GM21360 (cell line): ENCODE data around the gene GNPDA1.

Experiments
- ATAC-seq: cut with Tn5 transposase; IDR thresholded peaks from one replicate; pipeline ENCODE4 v1.9.1; 2021; ENCODE audit warnings: mild to moderate bottlenecking, moderate library complexity; ENCODE audit not compliant: unreplicated experiment

GNPDA1 gene

DNA sequence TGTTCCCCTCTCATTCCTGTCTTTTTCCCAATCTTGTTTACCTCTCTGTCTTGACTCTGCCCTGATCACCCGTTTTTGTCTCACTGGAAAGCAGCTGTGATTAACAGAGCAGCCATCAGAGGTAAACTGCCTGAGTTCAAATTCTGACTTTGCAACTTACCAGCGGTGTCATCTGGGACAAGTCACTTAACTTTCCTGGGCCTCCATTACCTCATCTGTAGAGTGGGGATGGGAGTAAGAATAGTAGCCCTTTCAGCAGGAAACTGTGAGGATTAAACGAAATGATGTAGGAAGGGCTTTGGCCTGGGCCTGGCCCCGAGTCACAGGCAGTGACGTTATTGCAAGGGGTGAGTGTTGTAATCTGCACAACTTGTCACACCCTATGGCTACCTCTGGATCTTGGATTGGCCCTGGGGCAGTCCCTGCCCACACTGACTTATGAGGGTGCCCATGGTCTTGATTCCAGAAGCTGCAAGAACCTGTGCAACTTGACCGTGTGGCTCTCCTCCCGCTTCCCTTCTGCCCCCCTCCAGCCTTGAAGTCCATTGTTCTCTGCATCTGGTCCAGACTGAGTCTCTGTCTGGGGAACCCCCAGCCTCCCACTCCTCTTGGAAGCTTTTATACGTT, 54.2 kb downstream of the GNPDA1 start:
- ATAC-seq, result no peak

DNA sequence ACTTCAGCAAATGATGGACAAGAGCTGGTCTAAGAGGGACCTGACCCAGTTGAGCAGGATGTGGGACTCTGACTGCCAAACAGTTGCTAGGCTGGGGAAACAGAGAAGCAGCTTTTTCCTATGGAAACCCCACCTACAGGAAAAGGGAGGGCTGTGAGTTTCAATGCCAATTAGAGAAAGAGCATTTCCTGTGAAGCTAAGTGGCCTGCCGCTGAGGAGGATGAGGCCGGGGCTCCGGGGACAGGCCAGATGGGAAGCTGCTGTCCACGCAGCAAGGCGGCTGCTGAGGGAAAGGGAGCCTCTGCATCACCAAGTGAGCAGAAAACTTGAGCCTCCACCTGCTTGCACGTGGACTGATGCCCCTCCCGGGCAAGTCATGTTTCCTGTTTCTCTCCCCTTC, 54.7 kb downstream of the GNPDA1 start, which contains the start of gene PCDH12:
Gene PCDH12, minus strand, starts transcription at position 90 of the 400 bp plus-strand sequence. CDS start 351 bp downstream, outside the sequence.
- no peak for ATAC-seq

DNA sequence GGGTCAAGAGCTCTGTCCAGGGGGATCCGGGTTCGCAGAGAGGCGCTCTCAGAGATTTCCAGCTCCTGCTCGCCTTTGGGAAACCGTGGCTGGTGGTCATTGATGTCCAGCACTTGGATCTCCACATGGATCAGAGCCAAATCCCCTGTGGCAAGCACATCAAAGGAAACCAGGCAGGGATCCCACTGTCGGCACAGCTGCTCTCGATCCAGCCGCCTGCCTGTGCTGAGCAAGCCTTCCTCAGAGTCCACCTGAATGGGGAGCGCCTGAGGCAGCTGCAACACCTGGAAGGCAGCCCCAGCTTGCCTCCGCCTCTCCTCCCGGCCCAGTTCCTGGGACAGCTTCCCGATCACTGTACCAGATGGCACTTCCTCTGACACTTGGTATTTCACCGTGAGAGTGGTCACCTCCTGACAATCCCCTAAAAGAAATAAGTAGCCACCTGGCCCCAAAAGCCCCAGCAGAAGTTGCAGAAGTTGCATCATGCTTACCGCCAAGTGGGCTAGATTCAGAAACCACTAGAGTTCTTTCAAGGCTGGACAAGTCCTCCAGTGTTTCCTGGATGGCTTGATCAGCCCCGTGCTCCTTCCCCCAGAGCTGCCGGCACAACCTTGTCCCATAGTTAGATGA, 55.3 kb downstream of the GNPDA1 start:
- ATAC-seq, result no peak

DNA sequence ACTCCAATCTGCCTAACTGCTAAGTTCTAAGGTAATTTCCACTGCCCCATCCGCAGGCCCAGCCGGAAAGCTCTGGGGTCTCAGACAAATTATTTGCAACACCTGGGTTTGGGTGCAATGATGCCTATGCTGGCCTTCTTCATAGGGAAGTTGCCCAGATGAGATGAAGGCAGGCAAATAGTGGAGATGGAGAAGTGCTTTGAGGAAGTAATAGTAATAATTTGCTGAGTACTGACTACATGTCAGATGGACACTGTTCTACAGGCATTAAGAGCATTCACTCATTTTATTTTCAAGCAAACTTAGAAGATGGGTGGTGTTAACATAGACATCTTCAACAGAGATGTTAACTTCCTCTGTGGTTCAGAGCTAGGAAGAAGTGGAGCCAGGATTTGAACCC, 58.6 kb downstream of the GNPDA1 start:
- no peak for ATAC-seq

DNA sequence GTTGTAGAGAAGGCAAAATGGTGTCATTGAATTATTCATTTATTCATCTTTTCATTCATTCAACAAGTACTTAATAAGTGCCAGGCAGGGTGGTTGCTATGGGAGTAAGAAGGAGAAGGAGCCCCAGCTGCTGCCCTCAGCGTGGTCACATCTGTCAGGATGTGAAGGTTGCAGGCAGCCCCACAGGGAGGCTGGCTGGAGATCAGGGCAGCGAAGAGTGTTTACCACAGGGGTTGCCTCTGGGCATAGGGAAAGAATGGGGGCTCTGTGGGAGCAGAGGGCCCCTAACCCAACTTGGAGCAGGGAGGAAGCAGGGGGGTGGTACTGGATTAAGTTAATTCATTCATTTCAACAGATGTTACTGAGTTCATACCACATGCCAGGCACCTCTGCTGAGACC, 60.8 kb downstream of the GNPDA1 start:
- ATAC-seq, result no peak

DNA sequence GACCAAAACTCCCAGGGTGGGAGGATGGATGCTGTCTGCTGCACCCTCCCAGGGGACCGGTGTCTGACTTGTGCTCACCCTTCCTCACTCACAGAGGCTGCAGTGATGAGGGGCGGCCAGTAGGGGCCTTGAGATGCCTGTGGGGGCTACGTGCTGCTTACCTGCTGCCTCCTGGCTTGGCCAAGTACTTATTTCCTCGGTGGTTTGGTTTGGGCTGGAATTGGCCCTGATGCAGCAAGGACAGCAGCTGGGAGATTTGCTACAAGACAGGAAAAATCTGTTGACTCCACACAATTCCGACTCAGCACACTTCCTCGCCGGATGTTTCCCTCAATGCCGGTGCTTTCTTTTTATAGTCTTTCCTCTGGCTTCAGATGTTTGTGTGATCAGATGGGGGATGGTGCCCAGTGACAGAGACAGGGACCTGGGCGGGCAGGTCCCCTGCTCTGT, 61.5 kb downstream of the GNPDA1 start:
- ATAC-seq, result peak; percentile 76
